MCF 10A (cell line): ENCODE data around the gene PRDM10. TPM values are rescaled to one million over a fixed set of nuclear protein-coding genes. Genes with fewer than 3 reads are reported as not detected.
"Not testable (repeated sequence)": the region's sequence is repeated elsewhere in the genome, so short reads cannot be mapped to it uniquely, and the experiment has no call there.

Source experiments
- BruUV-seq: library from RNA; stranded (reverse); fragments of 400-500 nt; replicated peaks from 2 replicates; lab custom pipeline; 2021; lab: Mats Ljungman, UMichigan
- CTCF ChIA-PET: fragments of 300-600 bp; sonication (Branson Sonifier 250); formaldehyde crosslinking; extraction: SDS; loops from one replicate; lab custom pipeline; 2021; ENCODE audit warnings: antibody characterized with exemption, inconsistent platforms; lab: Yijun Ruan, JAX
- POLR2A ChIA-PET: fragments of 300-600, 350-650 bp; sonication (Branson Sonifier 250); formaldehyde crosslinking; extraction: SDS; loops from one replicate; lab custom pipeline; 2020; ENCODE audit warnings: antibody characterized with exemption, inconsistent platforms; lab: Yijun Ruan, JAX
- DNase-seq: peaks from one replicate; pipeline ENCODE4 v3.0.0-alpha.2; 2018; ENCODE audit not compliant: unreplicated experiment
- H3K27ac Mint-ChIP-seq: one replicate; pipeline ENCODE4 v1.8.0; 2022; ENCODE audit warnings: mild to moderate bottlenecking, low read depth, mixed read lengths; ENCODE audit not compliant: unreplicated experiment
- H3K27me3 Mint-ChIP-seq: one replicate; pipeline ENCODE4 v1.8.0; 2022; ENCODE audit warnings: mixed read lengths; ENCODE audit not compliant: insufficient read depth, unreplicated experiment
- H3K36me3 Mint-ChIP-seq: one replicate; pipeline ENCODE4 v1.8.0; 2022; ENCODE audit warnings: mild to moderate bottlenecking, moderate library complexity, mixed read lengths; ENCODE audit not compliant: insufficient read depth, unreplicated experiment
- H3K4me1 Mint-ChIP-seq: one replicate; pipeline ENCODE4 v1.8.0; 2022; ENCODE audit warnings: mixed read lengths; ENCODE audit not compliant: insufficient read depth, unreplicated experiment
- H3K4me3 Mint-ChIP-seq: one replicate; pipeline ENCODE4 v1.8.0; 2022; ENCODE audit warnings: mild to moderate bottlenecking, moderate library complexity, mixed read lengths; ENCODE audit not compliant: unreplicated experiment
- H3K9me3 Mint-ChIP-seq: one replicate; pipeline ENCODE4 v1.8.0; 2022; ENCODE audit warnings: mixed read lengths; ENCODE audit not compliant: unreplicated experiment
- intact Hi-C: fragments of 100-400 bp; cut with micrococcal nuclease; formaldehyde crosslinking; loops from 2 replicates; pipeline ENCODE4 v1.14.1; 2022
- total RNA-seq: library from RNA; stranded (reverse); gene quantifications from 2 replicates; pipeline ENCODE4 v1.2.3, GENCODE V29; 2022
- TF ChIP-seq, protein P1 (sequence below): fragments of 200-600 bp; IDR thresholded peaks from one replicate; pipeline ENCODE4 v1.8.0; 2022; ENCODE audit warnings: antibody characterized with exemption, mild to moderate bottlenecking; ENCODE audit not compliant: unreplicated experiment

The PRDM10 gene
- total RNA-seq, 1 experiment from 2014 or later = 5.1 TPM

DNA sequence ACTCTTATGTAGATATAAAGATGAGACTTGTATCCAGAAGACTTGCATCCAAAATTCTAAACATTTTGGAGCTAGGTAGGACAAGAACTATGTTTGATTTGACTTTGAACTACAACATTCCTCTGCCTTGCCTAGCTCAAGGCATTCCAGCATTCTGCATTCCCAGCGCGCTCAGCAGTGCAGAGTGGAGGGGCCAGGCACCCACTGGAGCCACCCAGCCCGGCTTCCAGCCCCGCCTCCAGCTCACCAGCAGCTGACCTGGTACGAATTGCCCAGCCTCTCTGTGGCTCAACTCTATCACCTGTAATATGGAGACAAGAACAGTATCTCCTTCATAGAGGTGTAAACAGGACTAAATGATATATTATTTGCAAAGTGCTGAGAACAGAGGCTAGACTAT is 28.8 kb downstream of the PRDM10 start:
- peaks cover 7% of the 10 kb centered on the region for H3K4me1 Mint-ChIP-seq
- ChIA-PET CTCF (interaction anchor here (1.3 to 1.6 kb wide), 3 partner anchors 19 to 53 kb away, joined by 4 to 6 read pairs (median 4); no protein-coding TSS in a partner anchor), POLR2A (interaction anchor here (2.3 kb wide), 1 partner anchor 29 kb away, joined by 9 read pairs; the partner anchor contains the start of gene PRDM10)
- TF ChIP-seq, protein P1, sequence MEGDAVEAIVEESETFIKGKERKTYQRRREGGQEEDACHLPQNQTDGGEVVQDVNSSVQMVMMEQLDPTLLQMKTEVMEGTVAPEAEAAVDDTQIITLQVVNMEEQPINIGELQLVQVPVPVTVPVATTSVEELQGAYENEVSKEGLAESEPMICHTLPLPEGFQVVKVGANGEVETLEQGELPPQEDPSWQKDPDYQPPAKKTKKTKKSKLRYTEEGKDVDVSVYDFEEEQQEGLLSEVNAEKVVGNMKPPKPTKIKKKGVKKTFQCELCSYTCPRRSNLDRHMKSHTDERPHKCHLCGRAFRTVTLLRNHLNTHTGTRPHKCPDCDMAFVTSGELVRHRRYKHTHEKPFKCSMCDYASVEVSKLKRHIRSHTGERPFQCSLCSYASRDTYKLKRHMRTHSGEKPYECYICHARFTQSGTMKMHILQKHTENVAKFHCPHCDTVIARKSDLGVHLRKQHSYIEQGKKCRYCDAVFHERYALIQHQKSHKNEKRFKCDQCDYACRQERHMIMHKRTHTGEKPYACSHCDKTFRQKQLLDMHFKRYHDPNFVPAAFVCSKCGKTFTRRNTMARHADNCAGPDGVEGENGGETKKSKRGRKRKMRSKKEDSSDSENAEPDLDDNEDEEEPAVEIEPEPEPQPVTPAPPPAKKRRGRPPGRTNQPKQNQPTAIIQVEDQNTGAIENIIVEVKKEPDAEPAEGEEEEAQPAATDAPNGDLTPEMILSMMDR = no peak
- H3K27ac Mint-ChIP-seq = no peak overlapping the region
- H3K36me3 Mint-ChIP-seq = no peaks in the 10 kb centered on the region
- H3K4me3 Mint-ChIP-seq = no peak overlapping the region
- H3K27me3 Mint-ChIP-seq = no peaks in the 10 kb centered on the region
- BruUV-seq = no TSS peak
- no peak for DNase-seq
- intact Hi-C loops = no loop called here
- H3K9me3 Mint-ChIP-seq = no peaks in the 10 kb centered on the region

- BruUV-seq = no TSS peak
- ChIA-PET POLR2A (interaction anchor here (0.9 to 2.3 kb wide), 3 partner anchors 25 to 38 kb away, joined by 3 to 9 read pairs (median 4); partner anchors contain the start of gene PRDM10), CTCF (interaction anchor here (0.7 to 1.6 kb wide), 4 partner anchors 19 to 193 kb away, joined by 3 to 6 read pairs (median 4); no protein-coding TSS in a partner anchor)
- no peaks in the 10 kb centered on the region for H3K36me3 Mint-ChIP-seq
- peaks cover 7% of the 10 kb centered on the region for H3K4me1 Mint-ChIP-seq
- no peaks in the 10 kb centered on the region for H3K27me3 Mint-ChIP-seq
- no peak for DNase-seq
- TF ChIP-seq, protein P1 = no peak
- no peak overlapping the region for H3K27ac Mint-ChIP-seq
- no peaks in the 10 kb centered on the region for H3K9me3 Mint-ChIP-seq
- H3K4me3 Mint-ChIP-seq = no peak overlapping the region
- intact Hi-C loops = no loop called here
Observed at GRCh38 chr11:129973068-129973467, 29.6 kb downstream of the PRDM10 start.

DNA sequence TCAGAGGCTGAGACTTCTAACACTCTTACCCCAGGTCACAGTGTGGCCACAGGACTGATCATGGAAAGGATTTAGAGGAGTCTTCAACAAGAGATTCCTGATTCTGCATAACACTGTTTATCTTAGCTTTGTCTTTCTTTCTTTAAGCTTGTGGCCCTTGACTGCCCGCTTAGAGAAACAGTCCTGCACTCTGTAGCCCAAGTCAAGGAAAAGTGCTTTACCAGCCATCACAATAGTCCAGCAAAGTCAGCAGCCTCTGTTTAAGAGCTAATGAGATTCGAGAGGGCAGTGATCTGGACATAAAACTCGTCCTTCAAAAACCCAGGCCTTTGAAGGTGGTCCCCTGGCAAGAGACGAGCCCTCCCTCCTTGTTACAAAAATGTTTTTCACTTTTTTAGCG is 30.0 kb downstream of the PRDM10 start:
- H3K9me3 Mint-ChIP-seq = no peaks in the 10 kb centered on the region
- peaks cover 7% of the 10 kb centered on the region for H3K4me1 Mint-ChIP-seq
- ChIA-PET CTCF (interaction anchor here (0.7 to 1.6 kb wide), 5 partner anchors 10 to 193 kb away, joined by 3 to 6 read pairs (median 4); no protein-coding TSS in a partner anchor), POLR2A (interaction anchor here (0.9 to 2.3 kb wide), 3 partner anchors 24 to 37 kb away, joined by 3 to 9 read pairs (median 4); partner anchors contain the start of gene PRDM10)
- no peak for DNase-seq
- H3K36me3 Mint-ChIP-seq = no peaks in the 10 kb centered on the region
- no peak overlapping the region for H3K4me3 Mint-ChIP-seq
- TF ChIP-seq, protein P1 = no peak
- intact Hi-C loops = no loop called here
- H3K27me3 Mint-ChIP-seq = no peaks in the 10 kb centered on the region
- H3K27ac Mint-ChIP-seq = no peak overlapping the region
- BruUV-seq = no TSS peak

- ChIA-PET POLR2A (interaction anchor here (1.0 to 2.3 kb wide), 3 partner anchors 15 to 31 kb away, joined by 3 to 9 read pairs (median 4); partner anchors contain the start of gene PRDM10), CTCF (interaction anchor here (0.5 to 0.7 kb wide), 3 partner anchors 10 to 463 kb away, joined by 3 read pairs; no protein-coding TSS in a partner anchor)
- H3K27ac Mint-ChIP-seq, H3K36me3 Mint-ChIP-seq, H3K4me3 Mint-ChIP-seq, H3K9me3 Mint-ChIP-seq, H3K4me1 Mint-ChIP-seq, intact Hi-C loops, DNase-seq, H3K27me3 Mint-ChIP-seq, BruUV-seq: not testable (repeated sequence)
Observed at GRCh38 chr11:129971856-129972255, 30.8 kb downstream of the PRDM10 start.
